ENCODE results near the gene LEKR1. TPM values are rescaled to one million over a fixed set of nuclear protein-coding genes. Genes with fewer than 3 reads are reported as not detected.

LEKR1 gene
- total and polyA plus RNA-seq, 9 of the 15 experiments (the other 6 are each of a cell fraction or from before 2014, with no cell fraction given) = 0.76 to 1.8 (median 1.2) TPM

DNA sequence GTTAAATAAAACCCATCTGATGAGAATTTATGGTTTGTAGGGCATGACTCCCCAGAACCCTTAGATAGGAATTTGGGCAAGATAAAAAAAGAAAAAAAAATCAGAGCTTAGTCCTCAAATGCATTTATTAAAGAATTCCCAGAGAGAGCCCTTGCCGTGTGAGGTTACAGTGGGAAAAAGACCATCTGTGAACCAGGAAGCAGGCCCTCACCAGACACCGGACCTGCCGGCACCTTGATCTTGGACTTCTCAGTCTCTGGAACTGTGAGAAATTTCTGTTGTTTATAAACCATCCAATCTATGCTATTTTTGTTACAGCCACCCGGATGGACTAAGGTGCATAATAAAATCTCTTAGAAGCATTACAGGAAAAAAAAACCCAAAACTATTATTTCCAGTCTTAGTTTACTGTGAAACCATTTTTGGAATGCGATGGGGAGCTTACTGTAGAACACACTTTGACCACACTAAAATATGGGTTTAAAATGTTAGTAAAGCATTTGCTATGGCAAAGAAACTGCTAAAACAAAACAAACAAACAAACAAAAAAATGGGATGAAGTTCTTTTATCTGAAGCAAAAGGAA is 72.2 kb downstream of the LEKR1 start (continued):
- TF ChIP-seq, protein P1, sequence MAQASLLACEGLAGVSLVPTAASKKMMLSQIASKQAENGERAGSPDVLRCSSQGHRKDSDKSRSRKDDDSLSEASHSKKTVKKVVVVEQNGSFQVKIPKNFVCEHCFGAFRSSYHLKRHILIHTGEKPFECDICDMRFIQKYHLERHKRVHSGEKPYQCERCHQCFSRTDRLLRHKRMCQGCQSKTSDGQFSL (CRISPR knock-in tag; IDR thresholded peaks at IDR 0.05) = no peak
- TF ChIP-seq, protein P1 (tag; IDR thresholded peaks at IDR 0.05) = no peak
- no peak for TF ChIP-seq CEBPG (CRISPR knock-in tag; IDR thresholded peaks at IDR 0.05)
- TF ChIP-seq CEBPG (tag; conservative IDR thresholded peaks at IDR 0.05 in 1 of 2, IDR thresholded peaks at IDR 0.05 in 1 of 2) = no peak

DNA sequence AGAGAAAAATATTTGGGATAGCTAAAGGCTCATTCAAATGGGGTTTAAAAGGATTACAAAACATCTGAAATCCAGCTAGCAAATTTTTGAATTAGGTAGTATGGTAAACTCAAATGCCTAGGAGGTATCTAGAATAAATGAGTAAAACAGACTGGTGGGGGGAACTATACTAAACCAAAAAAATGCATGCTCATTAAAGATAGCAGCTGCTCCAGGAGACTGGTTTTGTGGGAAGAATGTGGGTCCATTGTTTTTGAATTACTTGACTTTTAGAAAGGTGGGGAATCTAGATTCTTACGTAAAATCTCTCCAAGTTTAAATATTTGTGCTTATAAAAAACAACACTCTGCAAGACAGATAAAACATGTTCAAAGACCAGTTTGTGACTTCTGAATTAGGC is 73.8 kb downstream of the LEKR1 start:
- Histone ChIP-seq H3K9me3 (replicated peaks; ENCODE audit: control insufficient read depth, insufficient read depth, low read depth, low read length) (no peaks in the 10 kb centered on the region), H3K79me2 (ENCODE audit: control insufficient read depth, insufficient read depth, low read length) (no peaks in the 10 kb centered on the region), H3K4me1 (replicated peaks in 1 of 2; ENCODE audit: control insufficient read depth in 2 of 2, insufficient read depth in 2 of 2, low read length in 2 of 2) (no peaks in the 10 kb centered on the region), H3K4me2 (ENCODE audit: insufficient read depth, low read length) (no peak overlapping the region), H4K20me1 (replicated peaks; ENCODE audit: control insufficient read depth, insufficient read depth, low read length) (no peaks in the 10 kb centered on the region), H3K4me3 (no peak overlapping the region), H2AFZ (ENCODE audit: low read depth, low read length) (no peak overlapping the region), H3K27me3 (ENCODE audit: control insufficient read depth in 2 of 2, insufficient read depth in 2 of 2, low read length in 2 of 2) (no peaks in the 10 kb centered on the region), H3K36me3 (ENCODE audit: control insufficient read depth, insufficient read depth, low read length) (no peaks in the 10 kb centered on the region), H3K9ac (ENCODE audit: insufficient read depth in 1 of 2, low read depth in 2 of 2, low read length in 2 of 2) (no peak overlapping the region), H3K9me1 (ENCODE audit: control insufficient read depth, insufficient read depth, low read length) (no peaks in the 10 kb centered on the region), H3K27ac (ENCODE audit: extremely low read depth, low read depth, low read length) (no peak overlapping the region)
- ATAC-seq (no peak), DNase-seq (ENCODE audit: extremely low read depth in 1 of 4, low spot score in 3 of 4) (no peak), FAIRE-seq (no peak)
- TF ChIP-seq CHD1 (IDR thresholded peaks at IDR 0.05; ENCODE audit: low read length) (no peak), SMAD4 (CRISPR knock-in tag; conservative IDR thresholded peaks at IDR 0.05) (no peak), NFXL1 (CRISPR knock-in tag; IDR thresholded peaks at IDR 0.05) (no peak)
- intact Hi-C loops (cut with micrococcal nuclease) (no loop called here), in situ Hi-C loops (cut with MboI) (no loop called here)
- BruUV-seq (replicated peaks) = no TSS peak
- WGBS (ENCODE audit: insufficient coverage, low coverage, missing lambda C conversion rate) = 55% methylated on average over 1 of the region's 1 CpG
- ChIA-PET POLR2A (no interaction called here), CTCF (ENCODE audit: low intra/inter-chr PET ratio) (no interaction called here)

Measured in K562 (cell line).